ENCODE results near the gene SUSD5.

DNA sequence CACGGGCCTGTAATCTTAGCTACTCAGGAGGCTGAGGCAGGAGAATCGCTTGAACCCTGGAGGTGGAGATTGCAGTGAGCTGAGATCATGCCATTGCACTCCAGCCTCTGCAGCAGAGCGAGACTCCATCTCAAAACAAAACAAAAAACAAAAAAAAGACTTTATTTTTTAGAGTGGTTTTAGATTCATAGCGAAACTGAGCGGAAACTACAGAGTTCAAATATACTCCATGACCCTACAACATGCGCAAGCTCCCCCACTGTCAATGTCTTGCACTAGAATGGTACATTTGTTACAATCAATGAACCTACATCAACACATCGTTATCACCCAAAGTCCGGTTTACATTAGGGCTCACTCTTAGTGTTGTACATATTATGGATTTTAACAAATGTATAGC lies 107.0 kb downstream of the SUSD5 start:
- TF ChIP-seq CREB1 (CRISPR knock-in tag; IDR thresholded peaks at IDR 0.05; ENCODE audit: low read depth) = no peak
- TF ChIP-seq, protein P1, sequence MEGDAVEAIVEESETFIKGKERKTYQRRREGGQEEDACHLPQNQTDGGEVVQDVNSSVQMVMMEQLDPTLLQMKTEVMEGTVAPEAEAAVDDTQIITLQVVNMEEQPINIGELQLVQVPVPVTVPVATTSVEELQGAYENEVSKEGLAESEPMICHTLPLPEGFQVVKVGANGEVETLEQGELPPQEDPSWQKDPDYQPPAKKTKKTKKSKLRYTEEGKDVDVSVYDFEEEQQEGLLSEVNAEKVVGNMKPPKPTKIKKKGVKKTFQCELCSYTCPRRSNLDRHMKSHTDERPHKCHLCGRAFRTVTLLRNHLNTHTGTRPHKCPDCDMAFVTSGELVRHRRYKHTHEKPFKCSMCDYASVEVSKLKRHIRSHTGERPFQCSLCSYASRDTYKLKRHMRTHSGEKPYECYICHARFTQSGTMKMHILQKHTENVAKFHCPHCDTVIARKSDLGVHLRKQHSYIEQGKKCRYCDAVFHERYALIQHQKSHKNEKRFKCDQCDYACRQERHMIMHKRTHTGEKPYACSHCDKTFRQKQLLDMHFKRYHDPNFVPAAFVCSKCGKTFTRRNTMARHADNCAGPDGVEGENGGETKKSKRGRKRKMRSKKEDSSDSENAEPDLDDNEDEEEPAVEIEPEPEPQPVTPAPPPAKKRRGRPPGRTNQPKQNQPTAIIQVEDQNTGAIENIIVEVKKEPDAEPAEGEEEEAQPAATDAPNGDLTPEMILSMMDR (conservative IDR thresholded peaks at IDR 0.05; ENCODE audit: low read depth in 2 of 2) = no peak
- no peak for TF ChIP-seq STAT1 (IDR thresholded peaks at IDR 0.05; ENCODE audit: unreplicated experiment)
- TF ChIP-seq, protein P2, sequence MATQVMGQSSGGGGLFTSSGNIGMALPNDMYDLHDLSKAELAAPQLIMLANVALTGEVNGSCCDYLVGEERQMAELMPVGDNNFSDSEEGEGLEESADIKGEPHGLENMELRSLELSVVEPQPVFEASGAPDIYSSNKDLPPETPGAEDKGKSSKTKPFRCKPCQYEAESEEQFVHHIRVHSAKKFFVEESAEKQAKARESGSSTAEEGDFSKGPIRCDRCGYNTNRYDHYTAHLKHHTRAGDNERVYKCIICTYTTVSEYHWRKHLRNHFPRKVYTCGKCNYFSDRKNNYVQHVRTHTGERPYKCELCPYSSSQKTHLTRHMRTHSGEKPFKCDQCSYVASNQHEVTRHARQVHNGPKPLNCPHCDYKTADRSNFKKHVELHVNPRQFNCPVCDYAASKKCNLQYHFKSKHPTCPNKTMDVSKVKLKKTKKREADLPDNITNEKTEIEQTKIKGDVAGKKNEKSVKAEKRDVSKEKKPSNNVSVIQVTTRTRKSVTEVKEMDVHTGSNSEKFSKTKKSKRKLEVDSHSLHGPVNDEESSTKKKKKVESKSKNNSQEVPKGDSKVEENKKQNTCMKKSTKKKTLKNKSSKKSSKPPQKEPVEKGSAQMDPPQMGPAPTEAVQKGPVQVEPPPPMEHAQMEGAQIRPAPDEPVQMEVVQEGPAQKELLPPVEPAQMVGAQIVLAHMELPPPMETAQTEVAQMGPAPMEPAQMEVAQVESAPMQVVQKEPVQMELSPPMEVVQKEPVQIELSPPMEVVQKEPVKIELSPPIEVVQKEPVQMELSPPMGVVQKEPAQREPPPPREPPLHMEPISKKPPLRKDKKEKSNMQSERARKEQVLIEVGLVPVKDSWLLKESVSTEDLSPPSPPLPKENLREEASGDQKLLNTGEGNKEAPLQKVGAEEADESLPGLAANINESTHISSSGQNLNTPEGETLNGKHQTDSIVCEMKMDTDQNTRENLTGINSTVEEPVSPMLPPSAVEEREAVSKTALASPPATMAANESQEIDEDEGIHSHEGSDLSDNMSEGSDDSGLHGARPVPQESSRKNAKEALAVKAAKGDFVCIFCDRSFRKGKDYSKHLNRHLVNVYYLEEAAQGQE (IDR thresholded peaks at IDR 0.05; ENCODE audit: unreplicated experiment) = no peak
- no peak for TF ChIP-seq EZH2phosphoT487 (IDR thresholded peaks at IDR 0.05; ENCODE audit: unreplicated experiment)
- TF ChIP-seq, protein P3, sequence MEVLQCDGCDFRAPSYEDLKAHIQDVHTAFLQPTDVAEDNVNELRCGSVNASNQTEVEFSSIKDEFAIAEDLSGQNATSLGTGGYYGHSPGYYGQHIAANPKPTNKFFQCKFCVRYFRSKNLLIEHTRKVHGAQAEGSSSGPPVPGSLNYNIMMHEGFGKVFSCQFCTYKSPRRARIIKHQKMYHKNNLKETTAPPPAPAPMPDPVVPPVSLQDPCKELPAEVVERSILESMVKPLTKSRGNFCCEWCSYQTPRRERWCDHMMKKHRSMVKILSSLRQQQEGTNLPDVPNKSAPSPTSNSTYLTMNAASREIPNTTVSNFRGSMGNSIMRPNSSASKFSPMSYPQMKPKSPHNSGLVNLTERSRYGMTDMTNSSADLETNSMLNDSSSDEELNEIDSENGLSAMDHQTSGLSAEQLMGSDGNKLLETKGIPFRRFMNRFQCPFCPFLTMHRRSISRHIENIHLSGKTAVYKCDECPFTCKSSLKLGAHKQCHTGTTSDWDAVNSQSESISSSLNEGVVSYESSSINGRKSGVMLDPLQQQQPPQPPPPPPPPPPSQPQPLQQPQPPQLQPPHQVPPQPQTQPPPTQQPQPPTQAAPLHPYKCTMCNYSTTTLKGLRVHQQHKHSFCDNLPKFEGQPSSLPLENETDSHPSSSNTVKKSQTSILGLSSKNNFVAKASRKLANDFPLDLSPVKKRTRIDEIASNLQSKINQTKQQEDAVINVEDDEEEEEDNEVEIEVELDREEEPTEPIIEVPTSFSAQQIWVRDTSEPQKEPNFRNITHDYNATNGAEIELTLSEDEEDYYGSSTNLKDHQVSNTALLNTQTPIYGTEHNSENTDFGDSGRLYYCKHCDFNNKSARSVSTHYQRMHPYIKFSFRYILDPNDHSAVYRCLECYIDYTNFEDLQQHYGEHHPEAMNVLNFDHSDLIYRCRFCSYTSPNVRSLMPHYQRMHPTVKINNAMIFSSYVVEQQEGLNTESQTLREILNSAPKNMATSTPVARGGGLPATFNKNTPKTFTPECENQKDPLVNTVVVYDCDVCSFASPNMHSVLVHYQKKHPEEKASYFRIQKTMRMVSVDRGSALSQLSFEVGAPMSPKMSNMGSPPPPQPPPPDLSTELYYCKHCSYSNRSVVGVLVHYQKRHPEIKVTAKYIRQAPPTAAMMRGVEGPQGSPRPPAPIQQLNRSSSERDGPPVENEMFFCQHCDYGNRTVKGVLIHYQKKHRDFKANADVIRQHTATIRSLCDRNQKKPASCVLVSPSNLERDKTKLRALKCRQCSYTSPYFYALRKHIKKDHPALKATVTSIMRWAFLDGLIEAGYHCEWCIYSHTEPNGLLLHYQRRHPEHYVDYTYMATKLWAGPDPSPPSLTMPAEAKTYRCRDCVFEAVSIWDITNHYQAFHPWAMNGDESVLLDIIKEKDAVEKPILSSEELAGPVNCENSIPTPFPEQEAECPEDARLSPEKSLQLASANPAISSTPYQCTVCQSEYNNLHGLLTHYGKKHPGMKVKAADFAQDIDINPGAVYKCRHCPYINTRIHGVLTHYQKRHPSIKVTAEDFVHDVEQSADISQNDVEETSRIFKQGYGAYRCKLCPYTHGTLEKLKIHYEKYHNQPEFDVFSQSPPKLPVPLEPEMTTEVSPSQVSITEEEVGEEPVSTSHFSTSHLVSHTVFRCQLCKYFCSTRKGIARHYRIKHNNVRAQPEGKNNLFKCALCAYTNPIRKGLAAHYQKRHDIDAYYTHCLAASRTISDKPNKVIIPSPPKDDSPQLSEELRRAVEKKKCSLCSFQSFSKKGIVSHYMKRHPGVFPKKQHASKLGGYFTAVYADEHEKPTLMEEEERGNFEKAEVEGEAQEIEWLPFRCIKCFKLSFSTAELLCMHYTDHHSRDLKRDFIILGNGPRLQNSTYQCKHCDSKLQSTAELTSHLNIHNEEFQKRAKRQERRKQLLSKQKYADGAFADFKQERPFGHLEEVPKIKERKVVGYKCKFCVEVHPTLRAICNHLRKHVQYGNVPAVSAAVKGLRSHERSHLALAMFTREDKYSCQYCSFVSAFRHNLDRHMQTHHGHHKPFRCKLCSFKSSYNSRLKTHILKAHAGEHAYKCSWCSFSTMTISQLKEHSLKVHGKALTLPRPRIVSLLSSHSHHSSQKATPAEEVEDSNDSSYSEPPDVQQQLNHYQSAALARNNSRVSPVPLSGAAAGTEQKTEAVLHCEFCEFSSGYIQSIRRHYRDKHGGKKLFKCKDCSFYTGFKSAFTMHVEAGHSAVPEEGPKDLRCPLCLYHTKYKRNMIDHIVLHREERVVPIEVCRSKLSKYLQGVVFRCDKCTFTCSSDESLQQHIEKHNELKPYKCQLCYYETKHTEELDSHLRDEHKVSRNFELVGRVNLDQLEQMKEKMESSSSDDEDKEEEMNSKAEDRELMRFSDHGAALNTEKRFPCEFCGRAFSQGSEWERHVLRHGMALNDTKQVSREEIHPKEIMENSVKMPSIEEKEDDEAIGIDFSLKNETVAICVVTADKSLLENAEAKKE (CRISPR knock-in tag; IDR thresholded peaks at IDR 0.05) = no peak
- TF ChIP-seq EZH2 (IDR thresholded peaks at IDR 0.05; ENCODE audit: low read depth, unreplicated experiment) = no peak
- no peak for TF ChIP-seq POLR2AphosphoS5 (IDR thresholded peaks at IDR 0.05; ENCODE audit: low read depth)
- no peak for TF ChIP-seq ZNF114 (CRISPR knock-in tag; IDR thresholded peaks at IDR 0.05)
- no peak for TF ChIP-seq JUNB (IDR thresholded peaks at IDR 0.05; ENCODE audit: unreplicated experiment)
- TF ChIP-seq ZNF331 (CRISPR knock-in tag; IDR thresholded peaks at IDR 0.05; ENCODE audit: low read depth) = no peak
- no peak for TF ChIP-seq NANOG (IDR thresholded peaks at IDR 0.05; ENCODE audit: borderline replicate concordance)
- TF ChIP-seq, protein P4, sequence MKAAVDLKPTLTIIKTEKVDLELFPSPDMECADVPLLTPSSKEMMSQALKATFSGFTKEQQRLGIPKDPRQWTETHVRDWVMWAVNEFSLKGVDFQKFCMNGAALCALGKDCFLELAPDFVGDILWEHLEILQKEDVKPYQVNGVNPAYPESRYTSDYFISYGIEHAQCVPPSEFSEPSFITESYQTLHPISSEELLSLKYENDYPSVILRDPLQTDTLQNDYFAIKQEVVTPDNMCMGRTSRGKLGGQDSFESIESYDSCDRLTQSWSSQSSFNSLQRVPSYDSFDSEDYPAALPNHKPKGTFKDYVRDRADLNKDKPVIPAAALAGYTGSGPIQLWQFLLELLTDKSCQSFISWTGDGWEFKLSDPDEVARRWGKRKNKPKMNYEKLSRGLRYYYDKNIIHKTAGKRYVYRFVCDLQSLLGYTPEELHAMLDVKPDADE (IDR thresholded peaks at IDR 0.05) = no peak

Measured in GM23338 (cell line).